CD4-positive, alpha-beta T cell treated with Interleukin-15 for 4 hours (primary cell): ENCODE results near the gene POLA2.
A peak's percentile ranks its signal among the peaks of the same experiment; 100 is the strongest.

Experiments
- DNase-seq: peaks from one replicate; pipeline ENCODE4 v3.0.0-alpha.2; 2020; ENCODE audit warnings: low spot score

Gene POLA2

DNA sequence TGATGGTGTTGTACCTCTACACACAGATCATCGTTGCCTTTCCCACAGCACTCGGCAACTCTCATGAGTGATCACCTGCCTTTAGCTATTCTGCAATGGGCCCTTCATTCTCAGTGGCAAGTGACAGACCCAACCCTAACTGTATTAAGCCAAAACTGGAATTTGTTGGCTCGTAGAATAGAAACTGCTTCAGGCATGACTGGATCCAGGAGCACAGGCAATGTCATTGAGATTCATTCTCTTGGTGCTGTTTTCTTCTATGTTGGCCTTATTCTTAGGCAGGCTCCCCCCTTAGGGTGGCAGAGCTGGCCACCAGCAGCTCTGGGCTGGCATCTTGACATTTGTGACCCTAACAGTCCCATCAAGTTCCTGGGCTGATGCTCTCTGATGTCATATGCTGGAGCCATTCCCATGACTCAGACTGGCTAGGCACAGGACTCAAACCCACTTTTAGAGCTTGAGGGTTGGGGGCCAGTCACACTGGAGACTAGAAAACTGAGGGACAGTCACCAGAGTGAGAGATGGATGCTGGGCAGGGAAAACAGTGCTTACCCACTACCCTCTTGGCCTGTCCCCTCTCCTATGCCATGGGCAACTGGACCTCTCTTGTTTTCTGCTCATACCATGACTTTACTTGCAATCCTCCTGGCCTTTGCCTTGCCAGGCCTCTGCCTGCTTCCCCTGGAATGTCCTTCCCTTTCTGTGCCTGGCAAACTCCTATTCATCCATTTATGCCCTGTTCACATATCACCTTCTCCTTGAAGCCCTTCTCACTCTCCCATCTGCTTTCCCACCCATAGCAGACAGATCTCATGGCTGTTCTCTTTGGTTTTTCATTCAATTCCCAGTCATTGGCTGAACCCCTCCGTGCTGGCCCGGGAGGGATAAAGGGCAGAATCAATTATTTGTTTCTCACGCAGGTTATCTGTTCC lies 45.8 kb downstream of the POLA2 start:
- no peak for DNase-seq

DNA sequence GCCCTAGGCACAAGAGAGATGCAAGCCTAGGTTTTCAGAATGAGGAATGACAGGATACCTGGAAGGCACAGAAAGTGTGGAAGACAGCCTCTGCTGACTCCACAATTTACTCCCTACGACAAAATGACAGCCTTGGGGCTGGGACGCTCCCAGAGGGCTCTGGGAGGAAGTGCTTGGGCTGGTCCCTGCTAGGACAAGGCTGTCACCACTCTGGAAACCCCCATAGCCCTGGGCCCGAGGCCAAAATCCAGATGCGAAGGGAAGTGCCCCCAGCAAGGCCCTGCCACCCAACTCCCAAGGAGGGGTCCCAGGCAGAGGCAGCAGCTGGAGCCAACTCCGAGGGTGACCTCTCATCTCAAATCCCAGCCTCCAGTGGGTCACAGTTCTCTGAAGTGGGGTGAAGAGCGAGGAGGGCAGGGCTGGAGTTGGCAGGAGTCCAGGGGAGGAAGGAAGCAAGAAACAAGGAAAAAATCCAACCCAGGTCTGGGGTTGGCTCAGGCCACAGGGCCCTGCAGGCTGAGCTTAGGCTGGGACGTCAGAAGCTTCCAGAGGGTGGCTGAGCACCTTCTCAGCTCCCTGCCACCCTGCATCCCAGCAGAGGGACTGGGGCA lies 46.6 kb downstream of the POLA2 start:
- no peak for DNase-seq

DNA sequence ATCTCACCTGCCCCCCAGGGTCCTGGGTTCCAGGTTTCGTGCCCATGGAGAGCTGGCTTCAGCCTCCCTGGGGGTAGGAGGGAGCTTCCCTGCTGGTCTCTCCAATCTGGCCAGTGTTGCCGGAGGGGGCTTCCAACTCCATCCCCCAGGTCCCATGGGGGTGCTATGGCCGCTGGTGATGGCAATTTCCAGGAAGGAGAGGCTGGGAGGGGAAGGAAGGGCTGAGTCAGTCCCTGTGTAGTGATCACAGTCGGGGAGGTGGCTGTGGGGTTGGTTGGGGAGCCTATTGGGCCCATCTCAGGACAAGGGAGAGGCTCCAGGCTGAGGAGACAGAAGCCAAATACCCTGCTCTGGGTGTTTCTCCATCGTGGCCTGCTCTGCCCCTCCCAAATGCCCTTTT lies 47.2 kb downstream of the POLA2 start:
- no peak for DNase-seq

DNA sequence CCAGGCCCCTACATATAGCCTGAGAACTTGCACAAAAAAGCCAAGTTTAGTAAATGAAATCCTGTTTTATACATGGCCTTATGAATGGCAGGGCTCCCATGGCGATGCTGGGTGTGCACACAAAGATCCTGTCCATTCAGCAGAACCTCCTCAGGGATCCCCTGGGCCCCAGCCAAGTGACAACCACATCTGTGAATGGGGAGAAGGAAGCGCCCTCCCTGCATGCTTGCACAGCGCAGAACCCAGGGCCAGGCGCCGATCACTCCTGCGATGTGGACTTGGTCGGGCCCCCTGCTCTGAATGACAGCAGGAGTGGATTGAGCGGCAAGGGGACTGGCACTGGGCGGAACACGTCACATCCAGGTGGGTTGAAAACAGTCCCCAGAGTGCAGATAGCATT lies 48.5 kb downstream of the POLA2 start:
- no peak for DNase-seq

DNA sequence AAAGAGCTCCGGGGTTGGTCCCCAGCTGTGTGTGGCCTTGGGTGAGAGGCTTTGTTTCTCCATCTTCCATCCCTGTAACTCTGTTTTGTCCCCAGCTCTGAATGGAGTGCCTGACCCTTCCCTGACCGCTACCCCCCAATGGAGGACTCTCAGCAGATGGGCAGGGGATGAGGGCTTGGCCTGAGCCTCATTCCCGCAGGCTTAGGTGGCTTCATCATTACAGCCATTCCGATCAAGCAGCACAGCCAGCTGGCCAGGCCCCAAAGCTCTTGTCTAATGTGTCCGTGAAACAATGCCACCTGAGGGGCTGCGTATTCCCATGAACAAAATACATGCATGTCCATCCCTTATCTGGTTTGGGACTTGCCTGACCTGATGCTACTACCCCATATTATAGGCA lies 49.0 kb downstream of the POLA2 start:
- no peak for DNase-seq

DNA sequence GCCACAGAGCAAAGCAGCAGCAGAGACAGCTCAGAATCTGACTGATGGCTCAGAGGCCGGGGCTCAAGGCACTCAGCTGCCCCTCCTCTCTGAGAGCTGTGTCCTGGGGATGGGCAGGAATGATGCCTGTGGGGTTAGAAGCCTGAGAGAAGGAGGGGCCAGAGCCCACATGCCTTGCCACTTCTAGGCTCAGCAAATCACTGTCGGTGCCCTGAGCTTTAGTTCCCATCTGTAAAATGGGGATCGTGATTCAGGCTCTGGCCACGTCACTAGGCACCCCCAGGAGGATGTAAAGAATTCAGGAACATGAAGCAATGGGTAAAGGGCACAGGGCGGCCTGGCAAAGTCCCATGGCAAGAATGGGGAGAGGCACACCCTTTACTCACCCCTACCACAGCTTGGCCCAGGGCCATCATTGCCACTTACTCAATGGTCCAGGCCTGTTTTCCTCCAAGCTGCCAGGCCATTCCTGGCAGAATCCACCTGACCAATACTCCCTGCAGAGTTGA lies 49.5 kb downstream of the POLA2 start:
- DNase-seq, result no peak

DNA sequence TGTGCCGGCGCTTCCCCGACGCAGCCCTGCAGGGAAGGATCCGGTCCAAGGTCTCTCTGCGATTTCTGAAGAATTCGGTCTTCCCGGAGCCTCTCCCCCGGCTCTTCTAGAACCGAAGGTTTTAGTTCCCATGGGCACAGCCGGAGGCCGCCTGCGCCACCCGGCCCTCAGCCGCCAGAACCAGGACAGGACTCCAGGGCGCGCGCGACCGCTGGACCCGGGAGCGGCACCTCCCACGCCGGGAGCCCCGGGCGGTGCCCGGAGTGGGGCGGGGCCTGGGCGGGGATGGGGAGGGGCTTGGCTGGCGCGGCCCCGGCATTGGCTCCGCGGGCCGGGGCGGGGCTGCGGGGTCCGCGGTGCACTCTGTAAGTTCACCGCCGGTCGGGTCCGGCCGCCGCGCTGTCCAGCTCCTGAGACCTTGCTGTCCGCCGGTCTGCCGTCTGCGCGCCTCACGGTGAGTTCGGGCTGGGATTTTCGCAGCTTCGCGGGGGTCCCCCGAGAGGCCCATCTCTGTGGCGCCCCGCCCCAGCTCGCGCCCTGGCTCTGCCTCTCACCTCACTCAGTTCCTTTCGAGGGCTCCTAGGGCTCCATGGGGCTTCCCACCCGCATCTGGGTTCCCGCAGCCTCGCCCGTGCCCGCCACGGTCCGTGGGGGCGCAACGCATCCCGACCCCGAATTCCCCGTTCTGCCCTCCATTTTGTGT lies 52.9 kb downstream of the POLA2 start, which contains the start of gene CDC42EP2:
CDC42EP2 (plus strand) TSS at position 366 of the 703 bp plus-strand sequence. CDS start 6,033 bp downstream, outside the sequence.
- peak; percentile 66 for DNase-seq

DNA sequence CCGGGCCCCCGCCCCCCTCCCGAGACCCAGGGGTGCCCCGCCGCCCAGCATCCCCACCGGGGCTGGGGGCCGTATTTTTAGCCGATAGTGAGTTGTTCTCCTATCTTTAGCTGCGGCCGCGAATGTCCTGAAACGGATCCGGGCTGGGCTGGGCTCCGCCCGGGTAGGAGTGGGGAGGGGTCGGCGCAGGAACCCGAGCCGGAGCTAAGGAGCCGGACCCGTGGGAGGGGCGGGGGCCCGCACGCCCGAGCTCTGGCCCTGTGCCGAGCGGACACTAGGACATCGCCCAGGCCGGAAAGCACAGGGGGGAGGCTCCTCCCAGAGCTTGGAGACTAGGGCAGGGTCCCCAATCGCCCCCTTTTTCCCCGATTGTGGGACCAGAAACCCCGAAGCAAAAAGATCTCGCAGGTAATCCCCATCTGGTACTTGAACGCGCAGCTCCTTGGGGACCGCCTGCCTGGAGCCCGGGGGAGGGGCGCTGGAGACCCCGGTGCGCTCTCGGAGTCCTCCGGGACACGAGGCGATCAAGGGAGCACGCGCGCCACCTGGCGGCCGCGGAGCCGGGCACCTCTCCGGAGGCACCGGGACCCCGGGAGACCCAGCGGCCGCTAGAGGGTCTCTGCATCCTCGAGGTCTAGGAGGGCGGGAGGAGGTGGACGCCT lies 53.6 kb downstream of the POLA2 start:
- DNase-seq, result peak; percentile 76

DNA sequence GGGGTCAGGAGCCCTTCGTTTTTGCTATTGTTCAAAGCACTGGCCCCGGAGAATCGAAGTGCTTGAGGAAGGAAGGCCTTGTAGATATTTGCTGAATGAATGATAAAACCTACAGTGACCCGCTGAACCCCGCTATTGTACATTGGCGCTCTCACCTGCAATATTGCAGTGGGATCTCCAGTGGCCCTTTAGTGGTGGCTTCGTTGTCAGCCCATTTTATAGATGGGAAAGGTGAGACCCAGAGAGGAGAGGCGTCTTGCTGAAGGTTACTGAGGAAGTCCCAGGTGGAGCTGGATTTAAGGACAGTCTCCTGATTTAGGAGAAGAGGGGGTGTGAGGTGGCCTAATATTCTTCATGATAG lies 54.1 kb downstream of the POLA2 start:
- DNase-seq, result no peak

DNA sequence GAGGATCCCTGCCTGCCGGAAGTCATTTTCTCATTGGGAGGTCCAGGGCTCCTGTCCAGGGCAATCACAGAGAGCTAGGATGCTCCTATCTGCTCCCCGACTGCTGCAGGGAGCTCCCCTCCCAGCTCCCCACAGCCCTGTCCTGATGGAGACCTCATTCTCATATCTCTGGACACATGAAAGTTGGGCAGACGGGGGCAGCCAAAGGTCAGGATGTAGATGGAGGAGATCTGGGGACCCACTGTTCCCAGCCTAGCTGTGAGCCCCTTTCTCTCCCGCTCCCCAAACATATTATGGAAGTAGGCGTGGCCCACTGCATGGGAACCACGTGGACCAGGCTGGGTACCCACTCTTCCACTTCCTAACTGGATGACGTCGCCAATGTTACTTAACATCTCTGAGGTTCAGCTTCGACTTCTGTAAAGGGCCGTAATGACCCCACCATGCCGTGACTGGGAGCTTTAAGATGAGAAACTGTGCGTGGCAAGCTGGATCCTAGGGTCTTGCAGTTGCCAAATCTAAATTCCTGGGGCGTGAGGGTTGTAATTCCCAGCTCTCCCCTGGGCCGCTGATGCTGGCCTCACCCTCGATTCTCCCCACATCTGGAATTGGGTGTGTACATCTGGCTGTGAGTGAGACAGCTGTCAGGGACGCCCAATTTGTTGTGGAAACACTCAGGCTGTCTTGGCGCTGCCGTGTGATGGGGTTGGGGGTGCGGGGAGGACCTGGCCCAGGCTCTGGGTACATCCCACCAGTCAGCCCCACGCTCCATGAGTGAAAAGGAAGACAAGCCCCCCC lies 54.7 kb downstream of the POLA2 start:
- DNase-seq, result no peak

DNA sequence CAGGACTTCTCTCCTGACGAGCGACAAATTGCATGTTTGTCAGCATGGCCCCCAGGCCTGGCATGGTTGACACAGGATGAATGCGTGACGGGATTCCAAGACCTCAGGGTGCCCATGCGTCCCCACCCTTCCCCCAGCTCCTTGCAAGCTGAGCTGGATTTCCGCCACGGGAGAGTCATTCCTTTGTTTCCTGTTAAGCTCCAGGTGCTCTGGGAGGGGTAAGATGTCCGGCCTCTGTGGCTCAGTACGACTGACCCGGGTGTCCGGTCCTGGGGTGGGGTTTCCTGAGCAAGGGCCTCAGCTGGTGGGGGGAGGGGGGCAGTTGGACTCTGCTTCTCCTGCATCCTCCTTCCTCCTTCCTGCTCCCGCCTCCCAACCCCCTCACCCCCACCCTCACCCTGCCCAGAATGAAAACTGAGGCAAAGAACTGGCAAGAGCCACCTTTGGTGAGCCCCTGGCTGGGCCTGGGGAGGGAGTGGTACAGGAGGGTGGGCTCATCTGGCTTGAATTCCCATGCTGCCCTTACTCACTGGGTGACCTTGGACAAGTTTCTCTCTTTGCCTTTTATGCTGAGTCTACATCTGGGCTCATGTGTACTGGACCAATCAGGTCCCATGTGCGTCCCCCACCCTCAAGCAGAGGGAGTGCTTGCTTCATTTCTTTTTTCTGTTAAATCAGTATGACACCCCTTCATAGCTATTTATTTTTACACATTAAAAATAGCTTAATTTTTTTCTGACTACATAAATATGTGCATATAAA lies 55.4 kb downstream of the POLA2 start:
- no peak for DNase-seq

DNA sequence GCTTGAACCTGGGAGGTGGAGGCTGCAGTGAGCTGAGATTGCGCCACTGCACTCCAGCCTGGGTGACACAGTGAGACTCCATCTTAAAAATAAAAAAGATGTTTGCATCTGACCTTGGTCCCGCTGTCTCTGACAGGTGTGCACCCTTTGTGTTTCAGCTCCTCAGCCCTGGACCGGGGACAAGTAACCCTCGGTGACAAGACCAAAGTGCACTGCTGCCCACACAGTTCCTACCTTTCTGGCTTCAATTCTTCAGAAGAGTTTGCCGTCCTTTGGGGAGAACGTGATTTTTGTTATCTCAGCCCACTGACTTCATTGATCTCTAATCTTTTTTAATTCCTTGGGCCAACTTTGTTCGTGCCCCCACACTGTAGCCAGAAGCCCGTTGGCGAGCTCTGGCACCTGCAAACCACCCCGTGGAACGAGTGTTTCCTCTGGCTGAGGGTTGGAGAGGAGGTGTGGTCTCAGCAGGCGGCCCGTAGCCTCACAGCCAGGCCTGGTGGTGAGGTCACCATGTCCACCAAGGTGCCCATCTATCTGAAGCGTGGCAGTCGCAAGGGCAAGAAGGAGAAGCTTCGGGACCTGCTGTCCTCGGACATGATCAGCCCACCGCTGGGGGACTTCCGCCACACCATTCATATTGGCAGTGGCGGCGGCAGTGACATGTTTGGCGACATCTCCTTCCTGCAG lies 58.8 kb downstream of the POLA2 start:
- no peak for DNase-seq

DNA sequence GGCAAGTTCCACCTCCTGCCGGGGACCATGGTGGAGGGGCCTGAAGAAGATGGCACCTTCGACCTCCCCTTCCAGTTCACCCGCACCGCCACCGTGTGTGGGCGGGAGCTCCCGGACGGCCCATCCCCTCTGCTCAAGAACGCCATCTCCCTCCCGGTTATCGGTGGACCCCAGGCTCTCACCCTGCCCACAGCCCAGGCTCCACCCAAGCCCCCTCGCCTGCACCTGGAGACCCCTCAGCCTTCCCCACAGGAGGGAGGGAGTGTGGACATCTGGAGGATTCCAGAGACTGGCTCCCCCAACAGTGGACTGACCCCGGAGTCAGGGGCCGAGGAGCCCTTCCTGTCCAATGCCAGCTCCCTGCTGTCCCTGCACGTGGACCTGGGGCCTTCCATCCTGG lies 59.3 kb downstream of the POLA2 start:
- no peak for DNase-seq

DNA sequence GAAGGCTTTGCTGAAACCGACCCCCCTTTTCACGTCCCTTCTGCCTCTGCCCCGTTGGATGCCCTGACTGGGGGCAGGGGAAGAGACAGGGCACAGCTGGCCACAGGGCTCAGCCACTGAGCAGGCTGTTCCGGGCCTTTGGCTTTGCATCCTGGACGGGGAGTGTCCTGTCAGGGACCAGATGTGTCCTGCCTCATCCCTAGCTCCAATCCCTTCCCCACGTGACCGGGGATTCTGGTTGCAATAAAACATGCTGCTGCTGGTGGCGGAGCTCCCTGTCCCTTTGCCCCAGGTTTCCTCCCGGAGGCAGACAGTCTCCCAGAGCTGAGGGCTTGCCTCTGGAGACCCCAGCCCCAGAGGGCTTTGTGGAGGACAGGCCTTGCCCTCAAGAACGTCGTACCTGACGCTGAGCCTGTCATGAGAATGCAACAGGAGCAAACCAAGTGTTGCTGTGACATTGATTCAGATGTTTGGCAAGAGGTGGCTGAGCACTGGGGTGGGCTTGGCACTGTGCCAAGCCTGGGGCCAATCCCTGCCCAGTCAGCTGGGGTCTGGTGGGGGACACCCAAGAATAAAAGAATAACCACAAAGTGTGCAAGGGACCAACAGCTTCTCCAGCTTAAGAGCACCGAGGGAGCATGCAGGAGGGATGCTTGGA lies 60.2 kb downstream of the POLA2 start:
- DNase-seq, result no peak

DNA sequence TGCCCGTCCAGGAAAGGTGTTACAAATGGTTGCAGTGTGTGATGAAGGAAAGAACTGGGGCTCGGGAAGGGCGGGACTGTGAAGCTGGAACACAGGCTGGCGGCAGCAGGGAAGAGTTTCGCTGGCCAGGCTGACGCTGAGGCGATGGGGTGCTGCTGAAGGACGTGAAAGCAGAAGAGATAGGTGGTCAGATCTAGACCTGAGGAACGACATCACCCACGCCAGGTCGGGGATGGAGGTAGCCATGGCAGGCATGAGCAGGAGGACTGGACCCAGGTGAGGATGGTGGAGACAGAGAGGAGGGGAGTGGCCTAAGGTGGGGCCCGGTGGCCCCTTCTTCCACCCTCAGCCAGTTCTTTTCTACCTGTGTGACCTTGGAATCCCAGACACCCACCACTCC lies 62.1 kb downstream of the POLA2 start:
- DNase-seq, result no peak

DNA sequence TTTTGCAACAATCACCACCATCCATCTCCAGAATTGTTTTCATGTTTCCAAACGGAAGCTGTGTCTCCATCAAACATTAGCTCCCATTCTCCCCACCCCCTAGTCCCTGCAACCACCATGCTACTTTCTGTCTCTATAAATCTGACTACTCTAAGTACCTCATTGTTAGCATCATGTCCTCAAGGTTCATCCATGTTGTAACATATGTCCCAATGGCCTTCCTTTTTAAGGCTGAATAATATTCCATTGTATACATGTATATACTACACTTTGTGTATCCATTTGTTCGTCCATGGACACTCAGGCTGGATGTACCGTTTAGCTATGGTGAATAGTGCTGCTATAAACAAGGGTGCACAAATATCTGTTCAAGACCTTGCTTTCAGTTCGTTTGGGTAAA lies 63.7 kb downstream of the POLA2 start:
- DNase-seq, result no peak

DNA sequence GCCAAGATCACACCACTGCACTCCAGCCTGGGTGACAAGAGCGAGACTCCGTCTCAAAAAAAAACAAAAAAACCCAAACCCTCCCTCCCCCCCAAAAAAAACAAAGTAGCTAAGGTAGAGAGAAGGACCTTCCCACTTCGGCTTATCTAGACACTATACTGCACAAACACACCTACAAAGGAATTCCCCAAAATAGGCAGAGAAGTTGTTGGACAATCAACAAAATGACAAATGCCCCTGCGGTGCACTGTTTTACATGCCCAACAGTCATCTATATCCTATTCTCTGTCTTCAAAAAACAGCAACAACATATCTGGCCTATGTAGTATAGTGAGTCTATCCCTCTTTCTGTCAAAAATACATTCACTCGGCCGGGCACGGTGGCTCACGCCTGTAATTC lies 65.3 kb downstream of the POLA2 start:
- no peak for DNase-seq

DNA sequence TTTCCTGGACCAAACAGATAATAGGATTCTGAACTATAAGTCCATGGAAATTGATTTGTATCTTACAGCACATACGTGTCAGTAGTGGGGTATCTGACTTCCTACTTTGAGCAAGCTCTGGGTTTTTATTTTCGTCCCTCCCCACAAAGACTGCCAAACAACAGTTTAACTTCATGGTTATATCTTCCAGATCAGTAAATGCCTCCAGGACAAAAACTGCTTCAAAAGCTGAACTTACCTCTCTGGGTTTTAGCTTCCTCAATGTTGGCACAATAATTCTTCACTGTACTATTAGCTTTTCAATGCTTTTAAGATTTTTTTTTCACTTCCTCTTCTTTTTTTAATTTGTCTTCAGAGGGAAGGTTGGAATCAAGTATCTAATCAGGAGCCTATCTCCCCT lies 67.7 kb downstream of the POLA2 start:
- no peak for DNase-seq

DNA sequence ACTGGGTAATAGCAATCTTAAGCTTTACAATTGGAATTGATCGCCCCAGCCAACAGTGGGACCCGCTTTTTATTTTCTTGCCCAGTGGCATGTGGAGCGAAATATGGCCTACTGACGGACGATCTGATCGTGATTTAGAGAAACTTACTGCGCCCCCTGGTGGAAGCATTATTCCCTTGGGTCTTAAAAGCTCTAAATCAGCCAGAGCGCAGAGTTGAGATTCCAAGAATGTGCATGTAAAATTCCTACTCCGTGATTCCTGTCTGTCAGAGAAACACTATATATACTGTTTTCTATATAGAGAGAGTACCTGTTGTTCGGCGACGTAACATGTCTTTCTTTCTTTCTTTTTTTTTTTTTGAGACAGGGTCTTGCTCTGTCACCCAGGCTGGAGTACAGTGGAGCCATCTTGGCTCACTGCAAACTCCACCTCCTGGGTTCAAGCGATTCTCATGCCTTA lies 68.2 kb downstream of the POLA2 start:
- peak; percentile 83 for DNase-seq
